ENCODE data around the gene MATN1.
"Not testable (repeated sequence)": the region's sequence is repeated elsewhere in the genome, so short reads cannot be mapped to it uniquely, and the experiment has no call there.

MATN1 gene, protein sequence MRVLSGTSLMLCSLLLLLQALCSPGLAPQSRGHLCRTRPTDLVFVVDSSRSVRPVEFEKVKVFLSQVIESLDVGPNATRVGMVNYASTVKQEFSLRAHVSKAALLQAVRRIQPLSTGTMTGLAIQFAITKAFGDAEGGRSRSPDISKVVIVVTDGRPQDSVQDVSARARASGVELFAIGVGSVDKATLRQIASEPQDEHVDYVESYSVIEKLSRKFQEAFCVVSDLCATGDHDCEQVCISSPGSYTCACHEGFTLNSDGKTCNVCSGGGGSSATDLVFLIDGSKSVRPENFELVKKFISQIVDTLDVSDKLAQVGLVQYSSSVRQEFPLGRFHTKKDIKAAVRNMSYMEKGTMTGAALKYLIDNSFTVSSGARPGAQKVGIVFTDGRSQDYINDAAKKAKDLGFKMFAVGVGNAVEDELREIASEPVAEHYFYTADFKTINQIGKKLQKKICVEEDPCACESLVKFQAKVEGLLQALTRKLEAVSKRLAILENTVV

GRCh38 chr1:30723331-30723755 lies at the start of gene MATN1:
TSS of gene MATN1 (minus strand) at chr1:30723585. CDS start at chr1:30723551, 34 bp downstream.
- DNase-seq = no peak

GRCh38 chr1:30771005-30771404 lies 47.6 kb upstream of the MATN1 start:
- no peak for DNase-seq

DNA sequence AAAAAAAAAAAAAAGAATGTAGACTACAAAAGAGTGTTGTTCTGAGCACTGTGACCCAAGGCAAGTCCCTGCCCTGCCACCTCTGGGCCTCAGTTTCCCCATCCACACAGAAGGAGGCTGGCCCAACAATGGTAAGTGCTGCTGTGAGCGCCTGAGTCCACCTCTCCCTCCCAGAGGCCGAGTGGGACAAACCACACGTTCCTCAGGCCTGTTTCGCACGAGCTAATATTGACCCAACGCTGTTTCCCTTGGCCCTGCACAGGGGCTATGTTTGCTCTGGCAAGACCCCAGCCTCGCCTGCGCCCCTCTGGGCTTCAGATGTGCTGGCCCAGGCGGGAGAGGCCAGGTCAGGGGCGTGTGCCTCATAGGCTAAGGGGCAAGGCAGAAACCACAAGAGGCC lies 46.8 kb upstream of the MATN1 start:
- DNase-seq = no peak

- DNase-seq = peak; percentile 50
Observed at GRCh38 chr1:30768830-30769718, 45.7 kb upstream of the MATN1 start.

DNA sequence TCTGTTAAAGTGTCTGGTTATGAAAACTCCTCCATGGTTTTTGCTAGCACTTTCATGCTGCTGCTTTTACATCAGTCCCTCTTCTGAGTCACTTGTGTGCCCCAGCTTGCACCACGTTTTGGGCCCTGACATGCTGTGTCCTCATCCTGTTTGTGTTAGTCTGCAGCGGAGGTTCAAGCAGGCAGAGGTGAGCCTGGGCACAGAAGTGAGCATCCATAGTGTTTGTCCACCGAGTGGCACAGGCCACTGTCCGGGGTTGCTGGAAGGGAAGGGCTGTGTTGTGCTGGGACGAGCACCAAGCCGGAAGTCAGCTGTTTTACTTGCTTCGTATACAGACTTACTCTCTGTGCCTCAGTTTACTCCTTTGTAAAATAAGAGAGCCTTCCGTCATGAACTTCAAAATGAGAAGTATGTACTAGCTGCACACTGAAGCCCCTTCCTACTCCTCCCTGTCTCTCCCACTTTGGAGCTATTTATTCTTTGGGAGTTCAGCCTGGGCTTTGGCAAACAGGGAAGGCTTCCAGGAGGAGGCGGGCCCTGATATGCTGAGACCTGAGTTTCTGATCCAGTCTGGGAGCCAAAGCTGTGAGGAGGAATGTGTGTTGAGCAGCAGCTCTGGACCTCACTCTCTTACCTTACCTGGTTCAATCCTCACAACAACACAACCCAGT lies 44.9 kb upstream of the MATN1 start:
- DNase-seq = no peak

GRCh38 chr1:30766948-30767347 lies 43.6 kb upstream of the MATN1 start:
- not testable (repeated sequence) for DNase-seq

GRCh38 chr1:30765556-30766434 lies 42.4 kb upstream of the MATN1 start:
- DNase-seq = no peak

DNA sequence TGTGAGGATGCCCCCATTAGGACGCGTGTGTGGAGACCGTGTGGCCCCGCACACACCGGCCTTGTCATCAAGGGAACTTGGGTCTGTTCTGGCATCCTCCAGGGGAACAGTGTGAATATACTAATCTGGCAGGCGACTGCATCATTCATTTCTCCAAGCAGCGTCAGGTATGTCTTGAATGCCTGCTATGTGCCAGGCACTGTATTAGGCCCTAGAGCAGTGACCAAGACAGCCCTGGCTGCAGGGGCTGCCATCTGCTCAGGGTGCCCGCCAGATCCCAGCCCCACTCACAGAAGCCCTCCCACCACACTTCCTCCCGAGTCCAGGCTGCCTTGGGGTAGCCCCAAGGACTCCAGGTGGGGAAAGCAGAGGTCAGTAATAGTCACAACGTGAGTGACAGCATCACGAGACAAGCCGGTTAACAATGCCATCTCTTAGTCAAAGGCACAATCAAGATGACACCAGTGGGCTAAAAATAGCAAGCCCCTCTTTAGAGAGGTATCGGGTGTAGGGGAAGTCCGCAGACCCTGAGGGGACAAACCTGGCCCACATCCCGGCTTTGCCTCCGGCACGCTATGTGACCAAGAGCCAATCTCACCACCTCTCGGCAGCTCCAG lies 41.7 kb upstream of the MATN1 start:
- no peak for DNase-seq

- no peak for DNase-seq
Observed at GRCh38 chr1:30764396-30764795, 41.0 kb upstream of the MATN1 start.

GRCh38 chr1:30763651-30764248 lies 40.4 kb upstream of the MATN1 start:
- DNase-seq = no peak

DNA sequence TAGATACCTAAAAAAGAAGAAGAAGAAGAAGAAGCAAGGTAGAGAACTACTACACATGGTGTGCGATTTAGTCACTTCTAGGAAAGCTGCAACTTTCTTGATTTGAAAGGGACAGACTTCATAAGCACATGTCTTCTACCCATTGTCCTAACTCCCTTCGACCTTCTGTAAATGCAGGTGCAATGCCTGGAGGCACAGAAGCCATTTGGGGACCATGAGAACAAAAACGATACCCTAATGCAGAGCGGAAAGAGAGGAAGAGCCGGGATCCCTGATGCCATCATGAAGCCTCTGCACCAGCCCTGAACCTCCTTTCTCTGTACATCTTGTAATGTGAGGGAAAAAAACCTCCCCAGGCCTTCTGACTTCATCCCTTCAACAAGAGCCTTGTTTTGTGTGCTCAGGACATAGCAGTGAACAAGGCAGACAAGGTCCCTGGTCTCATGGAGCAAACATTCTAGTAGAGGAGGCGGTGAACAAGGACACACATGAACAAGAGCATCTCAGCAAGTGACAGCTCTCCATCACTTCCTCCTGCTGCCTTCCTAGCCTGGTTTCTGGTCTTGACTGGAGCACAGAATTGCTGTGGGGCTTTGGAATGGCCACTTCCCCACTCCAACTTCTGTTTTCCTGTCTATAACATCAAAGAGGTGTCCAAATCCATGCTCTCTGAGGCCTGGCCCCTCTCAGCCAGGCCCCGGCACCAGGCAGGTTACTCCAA lies 39.7 kb upstream of the MATN1 start:
- no peak for DNase-seq

DNA sequence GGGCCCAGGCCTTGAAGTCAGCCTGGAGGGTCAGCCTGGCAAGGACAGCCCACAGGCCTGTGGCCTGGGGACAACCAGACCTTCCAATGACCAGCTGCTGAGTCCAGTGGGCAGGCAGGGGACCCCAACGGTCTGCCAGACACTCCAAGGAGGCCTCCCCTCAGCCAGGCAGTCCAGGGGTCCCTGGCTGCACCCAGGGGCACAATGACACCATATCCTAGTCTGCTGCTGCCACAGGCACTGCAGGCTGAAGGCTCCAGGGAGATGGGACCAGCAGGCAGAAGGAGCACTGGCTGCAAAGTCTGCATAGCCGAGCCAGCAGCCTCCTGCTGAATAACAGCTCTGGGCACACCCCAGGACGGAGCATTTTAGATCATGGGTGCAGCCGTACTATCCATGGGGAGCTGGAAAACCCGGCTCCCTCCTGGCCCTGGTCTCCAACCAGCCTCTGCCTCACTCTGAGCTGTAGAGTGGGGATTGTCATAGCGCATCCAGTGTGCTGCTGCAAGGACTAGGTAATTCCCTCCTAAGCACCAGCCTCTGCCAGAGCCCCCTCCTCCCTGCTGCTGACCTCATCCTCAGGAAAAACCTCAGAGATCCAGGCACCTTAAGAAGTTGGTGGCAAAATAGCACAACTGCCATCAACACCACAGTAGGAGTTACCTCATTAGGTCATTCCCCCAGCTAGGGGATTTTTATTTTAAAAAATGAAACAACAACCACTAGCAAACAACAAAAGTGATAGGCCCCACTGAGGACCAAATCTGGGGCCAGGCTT lies 39.0 kb upstream of the MATN1 start:
- DNase-seq = no peak

- DNase-seq = no peak
Observed at GRCh38 chr1:30761381-30762151, 38.2 kb upstream of the MATN1 start.

DNA sequence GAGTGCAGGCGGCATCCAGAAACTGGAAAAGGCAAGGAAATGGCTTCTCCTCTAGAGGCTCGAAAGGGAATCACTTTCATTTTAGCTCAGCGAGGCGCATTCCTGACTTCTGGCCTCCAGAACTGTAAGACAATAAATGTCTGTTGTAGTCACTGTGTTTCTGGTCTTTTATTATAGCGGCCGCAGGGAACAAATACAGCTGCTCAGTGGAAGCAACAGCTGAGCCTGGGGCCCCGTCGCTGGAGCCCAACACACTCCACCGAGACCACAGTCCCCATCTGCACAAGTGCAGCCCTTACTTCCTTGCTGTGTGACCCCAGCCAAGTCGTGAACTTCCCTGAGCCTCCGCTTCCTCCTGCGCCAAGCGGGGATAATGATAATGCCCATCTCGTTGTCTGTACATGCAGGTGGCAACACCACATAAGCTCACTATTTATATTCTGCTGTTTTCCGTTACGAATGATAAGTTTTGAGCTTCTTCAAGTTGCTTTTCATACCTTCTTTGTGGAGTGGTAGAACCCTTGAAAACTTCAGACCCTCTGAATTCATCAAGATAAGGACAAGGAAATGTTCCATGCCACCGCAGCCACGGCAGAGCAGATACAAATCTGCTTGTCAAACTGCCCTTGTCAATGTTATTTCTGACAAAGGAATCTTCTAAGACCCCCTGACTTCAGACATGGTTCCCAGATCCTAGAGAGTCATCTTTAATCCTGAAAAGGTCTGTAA lies 37.4 kb upstream of the MATN1 start:
- no peak for DNase-seq

DNA sequence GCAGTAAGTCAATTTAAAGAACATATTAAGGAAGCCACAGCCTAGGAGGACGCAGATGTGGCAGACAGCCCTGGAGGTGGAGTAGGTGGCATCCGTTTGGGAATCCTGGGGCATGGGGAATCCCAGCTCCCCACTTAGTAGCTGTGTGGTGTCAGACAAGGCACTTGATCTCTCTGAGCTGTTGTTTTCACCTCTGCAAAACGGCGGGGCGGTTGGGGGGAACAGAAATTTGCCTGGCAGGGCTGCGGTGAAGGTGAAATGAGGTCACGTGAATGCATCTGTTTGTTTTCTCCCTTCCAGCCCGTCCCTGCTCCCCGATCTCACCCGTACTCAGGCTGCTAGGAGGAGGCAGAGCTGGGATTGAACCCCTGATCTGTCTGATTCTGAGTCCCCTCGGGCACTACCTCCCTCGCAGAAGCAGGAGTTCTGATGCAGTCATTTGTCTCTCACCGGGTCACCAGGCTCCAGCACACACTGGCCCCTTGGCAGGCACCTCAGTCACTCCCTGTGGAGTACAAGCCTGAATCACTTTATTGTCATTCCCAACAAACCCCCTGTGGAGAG lies 36.4 kb upstream of the MATN1 start:
- DNase-seq = peak; percentile 64

DNA sequence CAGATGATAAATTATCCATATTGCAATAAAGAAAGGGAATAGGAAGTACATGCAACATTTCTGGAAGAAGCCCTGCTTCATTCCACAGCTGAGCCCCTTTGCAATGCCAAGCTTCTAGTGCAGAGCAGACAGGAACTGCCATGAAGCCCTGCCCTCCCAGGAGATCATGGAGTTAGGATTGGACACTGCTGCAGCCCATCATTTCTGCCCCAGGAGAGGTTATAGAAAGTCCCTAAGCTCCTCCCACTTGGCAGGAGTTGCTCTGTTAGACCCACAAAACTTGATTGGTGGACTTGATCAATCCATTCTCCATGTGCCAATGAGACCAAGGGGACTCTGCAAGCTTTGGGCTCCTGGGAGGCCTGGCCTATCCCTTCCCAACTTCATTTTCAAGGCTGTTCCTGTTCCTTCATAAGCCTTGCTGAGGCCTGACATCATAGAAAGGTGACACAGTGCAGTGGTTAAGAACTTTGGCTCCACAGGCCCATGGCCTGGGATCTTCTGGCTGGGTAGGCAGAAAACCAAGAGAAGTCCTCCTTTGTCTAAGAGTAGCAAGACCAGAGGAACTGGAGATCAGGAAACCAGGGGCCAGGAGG lies 35.5 kb upstream of the MATN1 start:
- no peak for DNase-seq

DNA sequence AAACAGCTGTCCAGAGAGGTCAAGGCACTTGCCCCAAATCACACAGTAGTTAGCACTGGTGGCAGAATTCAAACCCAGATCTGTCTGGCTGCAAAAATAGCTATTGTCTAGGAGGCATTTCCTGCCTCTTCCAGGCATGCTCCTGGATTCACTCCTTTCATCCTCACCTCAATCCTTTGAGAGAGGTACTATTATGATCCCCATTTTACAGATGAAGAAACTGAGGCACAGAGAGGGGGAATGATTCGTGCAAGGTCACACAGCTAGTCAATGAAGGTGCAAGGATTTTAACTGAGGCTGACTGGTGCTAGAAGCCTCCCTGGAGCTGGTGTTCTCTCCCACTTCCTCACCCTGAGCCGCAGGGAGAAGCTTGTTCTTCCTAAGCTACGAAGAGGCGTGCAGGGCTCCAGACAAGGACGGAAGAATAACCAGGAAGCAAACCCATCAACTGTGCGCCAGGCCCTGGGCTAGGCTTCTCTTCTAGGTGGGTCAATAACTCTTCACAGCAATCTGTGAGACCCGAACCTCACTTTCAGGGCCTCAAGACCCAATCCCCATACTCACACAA lies 34.8 kb upstream of the MATN1 start:
- DNase-seq = no peak

Measured in CD4-positive, alpha-beta T cell treated with Interferon gamma for 1 hour (primary cell).